Spinal cord (tissue), 10 donors: ENCODE data around the gene TCP11L1. TPM values are rescaled to one million over a fixed set of nuclear protein-coding genes. Genes with fewer than 3 reads are reported as not detected.
A peak's percentile ranks its signal among the peaks of the same experiment; 100 is the strongest.

Experiments used
- DNase-seq, 6 donors: peaks; one replicate each; pipeline versions ENCODE4 v3.0.0 to v3.0.0-alpha.2; 2013 to 2015; ENCODE audit warnings: low spot score in 6 of 6, low read depth in 4 of 6
- H3K27ac ChIP-seq: one replicate; pipeline ENCODE4 v1.5.1; 2013; ENCODE audit warnings: low read depth, low read length, control low read depth
- H3K27me3 ChIP-seq: one replicate; pipeline ENCODE4 v1.6.1; 2013; ENCODE audit warnings: low read length; ENCODE audit not compliant: control insufficient read depth, insufficient read depth
- H3K36me3 ChIP-seq: one replicate; pipeline ENCODE4 v1.6.1; 2013; ENCODE audit warnings: low read length; ENCODE audit not compliant: control insufficient read depth, insufficient read depth
- H3K4me1 ChIP-seq: one replicate; pipeline ENCODE4 v1.6.1; 2013; ENCODE audit warnings: low read length; ENCODE audit not compliant: control insufficient read depth, insufficient read depth
- H3K4me3 ChIP-seq: one replicate; pipeline ENCODE4 v1.5.1; 2013; ENCODE audit warnings: low read depth, low read length, control low read depth
- H3K9me3 ChIP-seq: one replicate; pipeline ENCODE4 v1.6.1; 2013; ENCODE audit warnings: low read length; ENCODE audit not compliant: control insufficient read depth, insufficient read depth
- WGBS: methylation state at CpG from one replicate; pipeline ENCODE4 v1.1.5; 2013; ENCODE audit warnings: missing lambda C conversion rate; ENCODE audit not compliant: insufficient coverage; 5-methylcytosine and 5-hydroxymethylcytosine counted together
- polyA plus RNA-seq, 2 donors: library from polyadenylated mRNA; unstranded; fragments of 120-200 nt; gene quantifications; one replicate each; pipeline ENCODE4 v1.2.1, GENCODE V29; 2013; ENCODE audit not compliant: insufficient read length in 2 of 2
- total RNA-seq, 2 donors: library from RNA; depleted of rRNA in 1 of 2; stranded (reverse); fragments of 120-200 nt in 1 of 2; fragments of >200 nt in 1 of 2; gene quantifications; one replicate each; pipeline versions ENCODE4 v1.2.3 to v1.2.4, GENCODE V29; 2013 to 2014
- donor health status: healthy.

Gene TCP11L1
- total and polyA plus RNA-seq, 4 donors: 15.1 to 33.4 (median 18.3) TPM

GRCh38 chr11:33063326-33063881 lies 24.0 kb downstream of the TCP11L1 start:
- H3K36me3 ChIP-seq: peaks cover 47% of the 10 kb centered on the region
- no peaks in the 10 kb centered on the region for H3K9me3 ChIP-seq
- no CpG with 5 or more reads among the region's 3 CpGs for WGBS
- no peak for DNase-seq
- peaks cover 4% of the 10 kb centered on the region for H3K4me1 ChIP-seq
- H3K27ac ChIP-seq: no peak overlapping the region
- H3K27me3 ChIP-seq: no peaks in the 10 kb centered on the region
- H3K4me3 ChIP-seq: no peak overlapping the region

GRCh38 chr11:33064033-33064825 lies 24.9 kb downstream of the TCP11L1 start:
- Histone ChIP-seq H3K4me1 (peaks cover 4% of the 10 kb centered on the region), H3K9me3 (no peaks in the 10 kb centered on the region), H3K27ac (peak overlapping the region; percentile 17), H3K4me3 (no peak overlapping the region), H3K36me3 (peaks cover 53% of the 10 kb centered on the region), H3K27me3 (no peaks in the 10 kb centered on the region)
- DNase-seq: peak in 1 of 6 donors; percentile 7
- 81% methylated on average over 4 of the region's 11 CpGs for WGBS

- peaks cover 55% of the 10 kb centered on the region for H3K36me3 ChIP-seq
- 92% methylated on average over 3 of the region's 5 CpGs for WGBS
- H3K27ac ChIP-seq: no peak overlapping the region
- no peaks in the 10 kb centered on the region for H3K27me3 ChIP-seq
- H3K9me3 ChIP-seq: no peaks in the 10 kb centered on the region
- no peak for DNase-seq
- H3K4me1 ChIP-seq: peaks cover 4% of the 10 kb centered on the region
- H3K4me3 ChIP-seq: no peak overlapping the region
These were observed 25.5 kb downstream of the TCP11L1 start for GRCh38 chr11:33064866-33065265.

DNA sequence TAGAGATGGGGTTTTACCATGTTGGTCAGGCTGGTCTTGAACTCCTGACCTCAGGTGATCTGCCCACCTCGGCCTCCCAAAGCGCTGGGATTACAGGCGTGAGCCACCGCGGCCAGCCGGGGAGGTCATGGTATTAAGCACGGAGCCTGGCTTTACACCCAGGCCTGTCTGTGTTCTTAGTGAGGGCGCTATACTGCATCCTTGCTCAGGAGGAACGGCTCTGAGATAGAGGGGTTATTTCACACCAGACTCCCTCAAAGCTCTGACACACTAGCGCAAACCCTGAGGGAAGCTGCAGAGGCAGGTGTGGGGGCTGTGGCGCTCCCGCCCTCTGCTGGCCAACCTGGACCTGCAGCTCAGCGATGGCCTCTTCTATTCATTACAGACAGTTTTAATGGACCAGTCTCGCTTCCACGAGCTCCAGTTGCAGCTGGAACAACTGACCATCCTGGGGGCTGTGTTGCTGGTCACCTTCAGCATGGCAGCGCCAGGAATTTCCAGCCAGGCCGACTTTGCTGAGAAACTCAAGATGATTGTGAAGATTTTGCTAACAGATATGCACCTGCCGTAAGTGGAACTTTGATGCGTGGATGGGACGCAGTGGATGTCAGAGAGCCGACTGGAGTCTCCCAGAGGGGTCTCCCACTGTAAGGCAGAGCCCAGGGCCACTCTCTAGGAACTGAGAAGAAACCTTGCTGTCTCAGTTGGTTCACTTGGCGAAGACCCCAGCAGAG lies 26.2 kb downstream of the TCP11L1 start:
- Histone ChIP-seq H3K27me3 (no peaks in the 10 kb centered on the region), H3K27ac (no peak overlapping the region), H3K4me1 (peaks cover 4% of the 10 kb centered on the region), H3K4me3 (no peak overlapping the region), H3K9me3 (no peaks in the 10 kb centered on the region), H3K36me3 (peaks cover 57% of the 10 kb centered on the region)
- 58% methylated on average over 13 of the region's 22 CpGs for WGBS
- peak in 5 of 6 donors; percentile 10 to 76 (median 26) for DNase-seq

GRCh38 chr11:33067294-33067693 lies 27.9 kb downstream of the TCP11L1 start:
- H3K27me3 ChIP-seq: no peaks in the 10 kb centered on the region
- peaks cover 4% of the 10 kb centered on the region for H3K4me1 ChIP-seq
- no peaks in the 10 kb centered on the region for H3K9me3 ChIP-seq
- no peak overlapping the region for H3K4me3 ChIP-seq
- H3K36me3 ChIP-seq: peaks cover 68% of the 10 kb centered on the region
- H3K27ac ChIP-seq: no peak overlapping the region
- 98% methylated on average over 3 of the region's 3 CpGs for WGBS
- no peak for DNase-seq

DNA sequence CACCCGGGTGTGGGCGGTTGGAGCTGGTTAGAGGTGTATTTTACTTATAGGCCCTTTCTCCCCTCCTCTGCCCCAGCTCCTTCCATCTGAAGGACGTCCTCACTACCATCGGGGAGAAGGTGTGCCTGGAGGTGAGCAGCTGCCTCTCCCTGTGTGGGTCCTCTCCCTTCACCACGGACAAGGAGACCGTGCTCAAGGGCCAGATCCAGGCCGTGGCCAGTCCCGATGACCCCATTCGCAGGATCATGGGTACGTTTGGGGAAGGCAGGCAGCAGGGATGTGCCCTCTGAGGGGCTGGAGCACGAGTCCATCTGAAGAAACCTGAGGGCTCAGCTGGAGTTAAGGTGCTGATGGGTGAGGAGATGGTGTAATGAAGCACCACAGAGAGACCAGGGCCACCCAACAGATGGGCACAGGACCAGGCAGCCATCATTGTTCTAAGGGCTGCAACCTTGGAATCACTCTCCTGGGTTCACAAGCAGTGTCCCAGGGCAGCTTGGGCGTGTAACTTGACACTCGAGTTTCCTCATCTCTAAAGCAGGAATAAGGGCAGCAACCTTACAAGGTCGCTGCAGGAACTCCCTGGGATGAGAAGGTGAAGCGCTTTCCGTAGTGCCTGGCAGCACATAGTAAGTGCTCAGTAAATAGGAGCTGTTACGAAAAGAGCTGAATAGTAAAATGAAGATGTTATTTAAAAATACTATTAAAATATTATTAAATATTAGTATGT lies 29.4 kb downstream of the TCP11L1 start:
- H3K36me3 ChIP-seq: peaks cover 74% of the 10 kb centered on the region
- peaks cover 4% of the 10 kb centered on the region for H3K4me1 ChIP-seq
- no peak overlapping the region for H3K27ac ChIP-seq
- DNase-seq: no peak
- WGBS: 100% methylated on average over 11 of the region's 17 CpGs
- no peaks in the 10 kb centered on the region for H3K27me3 ChIP-seq
- H3K4me3 ChIP-seq: no peak overlapping the region
- H3K9me3 ChIP-seq: no peaks in the 10 kb centered on the region

- Histone ChIP-seq H3K27ac (no peak overlapping the region), H3K27me3 (no peaks in the 10 kb centered on the region), H3K4me1 (no peaks in the 10 kb centered on the region), H3K9me3 (no peaks in the 10 kb centered on the region), H3K4me3 (no peak overlapping the region), H3K36me3 (peaks cover 74% of the 10 kb centered on the region)
- DNase-seq: no peak
- 90% methylated on average over 2 of the region's 8 CpGs for WGBS
These were observed 33.1 kb downstream of the TCP11L1 start for GRCh38 chr11:33072465-33072864.

DNA sequence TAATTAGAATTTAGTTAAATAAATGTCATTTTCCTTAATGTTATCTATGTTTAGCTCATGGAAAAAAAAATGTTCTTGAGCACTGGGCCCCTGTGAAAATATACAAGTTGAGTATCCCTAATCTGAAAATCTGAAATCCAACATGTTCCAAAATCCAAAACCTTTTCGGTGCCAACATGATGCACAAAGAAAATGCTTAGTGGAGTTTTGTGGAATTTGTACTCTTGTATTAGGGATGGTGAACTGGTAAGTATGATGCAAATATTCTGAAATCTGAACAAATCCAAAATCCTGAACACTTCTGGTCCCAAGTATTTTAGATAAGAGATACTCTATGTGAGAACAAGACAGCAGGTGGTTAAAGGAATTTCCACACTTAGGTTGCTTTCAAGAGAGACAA lies 44.5 kb downstream of the TCP11L1 start:
- H3K27me3 ChIP-seq: no peaks in the 10 kb centered on the region
- H3K9me3 ChIP-seq: no peaks in the 10 kb centered on the region
- no CpG with 5 or more reads among the region's 1 CpG for WGBS
- H3K4me3 ChIP-seq: no peak overlapping the region
- no peak overlapping the region for H3K27ac ChIP-seq
- no peak for DNase-seq
- peaks cover 32% of the 10 kb centered on the region for H3K36me3 ChIP-seq
- H3K4me1 ChIP-seq: no peaks in the 10 kb centered on the region

DNA sequence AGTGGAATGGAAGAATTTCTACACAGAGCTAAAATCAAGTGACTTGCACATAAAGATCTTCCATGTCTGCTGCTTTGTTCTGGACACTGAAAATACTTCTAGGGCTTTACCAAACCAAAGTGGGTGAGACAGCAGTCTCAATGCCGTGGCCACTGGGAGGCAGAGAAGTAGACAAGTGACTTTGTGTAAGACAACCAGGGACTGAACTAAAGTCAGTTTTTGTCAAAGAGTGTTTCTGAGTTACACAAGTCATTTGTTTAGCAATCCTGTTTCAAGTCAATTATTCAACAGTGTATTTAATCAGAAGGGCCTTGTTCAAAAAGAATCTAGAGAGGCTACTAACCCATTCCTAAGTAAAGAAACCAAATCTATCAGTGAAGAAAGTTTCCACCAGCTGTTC lies 46.6 kb downstream of the TCP11L1 start:
- Histone ChIP-seq H3K36me3 (peaks cover 23% of the 10 kb centered on the region), H3K4me3 (no peak overlapping the region), H3K4me1 (no peaks in the 10 kb centered on the region), H3K27me3 (no peaks in the 10 kb centered on the region), H3K9me3 (no peaks in the 10 kb centered on the region), H3K27ac (no peak overlapping the region)
- 86% methylated on average over 1 of the region's 1 CpG for WGBS
- no peak for DNase-seq
